OCI-LY3 (cell line): Measurements from ENCODE around the gene C10orf105.

Experiments used
- H2AFZ ChIP-seq: fragments of 200-600, 300-600 bp; shearing (Covaris generic); 2 replicates; pipeline ENCODE4 v1.6.0; 2014; ENCODE audit warnings: antibody characterized with exemption, low read depth, low read length
- H3K27ac ChIP-seq: fragments of 200-600, 300-600 bp; sonication (generic); 2 replicates; pipeline ENCODE4 v1.5.1; 2014; ENCODE audit warnings: mild to moderate bottlenecking, low read length, moderate library complexity, mixed read lengths
- H3K27me3 ChIP-seq: fragments of 200-600, 300-600 bp; sonication (generic); 2 replicates; pipeline ENCODE4 v1.6.1; 2014; ENCODE audit warnings: low read depth, low read length, mixed read lengths
- H3K36me3 ChIP-seq: fragments of 200-600, 300-600 bp; sonication (generic); replicated peaks from 2 replicates; pipeline ENCODE3; 2014; ENCODE audit warnings: low read depth, low read length, mixed read lengths
- H3K4me1 ChIP-seq: fragments of 300-600, 200-600 bp; sonication (generic); 2 replicates; pipeline ENCODE4 v1.6.1; 2014; ENCODE audit warnings: low read length, mixed read lengths
- H3K4me2 ChIP-seq: fragments of 200-600, 300-600 bp; sonication (generic); 2 replicates; pipeline ENCODE4 v1.6.1; 2014; ENCODE audit warnings: low read length, mixed read lengths
- H3K4me3 ChIP-seq: fragments of 300-600, 200-600 bp; sonication (generic); 2 replicates; pipeline ENCODE4 v1.5.1; 2014; ENCODE audit warnings: antibody characterized with exemption, mild to moderate bottlenecking, low read length, moderate library complexity
- H3K79me2 ChIP-seq: fragments of 300-600, 200-600 bp; shearing (Covaris generic); 2 replicates; pipeline ENCODE4 v1.6.1; 2014; ENCODE audit warnings: mild to moderate bottlenecking, low read length, mixed read lengths
- H3K9ac ChIP-seq: fragments of 300-600, 200-600 bp; shearing (Covaris generic); 2 replicates; pipeline ENCODE4 v1.6.0; 2014; ENCODE audit warnings: mild to moderate bottlenecking, low read length, moderate library complexity
- H3K9me3 ChIP-seq: fragments of 200-600, 300-600 bp; shearing (Covaris generic); 2 replicates; pipeline ENCODE4 v1.6.1; 2014; ENCODE audit warnings: low read length, mixed read lengths; ENCODE audit not compliant: insufficient read depth
- H4K20me1 ChIP-seq: fragments of 200-600, 300-600 bp; sonication (generic); 2 replicates; pipeline ENCODE4 v1.6.1; 2016; ENCODE audit warnings: low read length, mixed read lengths; ENCODE audit not compliant: insufficient read depth
- EZH2phosphoT487 ChIP-seq: fragments of 200-600 bp; shearing (Covaris generic); IDR thresholded peaks from 2 replicates; pipeline ENCODE4 v1.6.1; 2018; ENCODE audit warnings: antibody characterized with exemption, mixed run types, low read depth
- TF ChIP-seq, protein P1 (sequence below): fragments of 200-600, 300-600 bp; sonication (generic); IDR thresholded peaks from 2 replicates; pipeline ENCODE4 v1.5.1; 2014; ENCODE audit warnings: antibody characterized with exemption, low read length, low read depth

Gene C10orf105

GRCh38 chr10:71712170-71712569 is 7.4 kb downstream of the C10orf105 start:
- Histone ChIP-seq H3K9ac (no peak overlapping the region), H3K9me3 (no peaks in the 10 kb centered on the region), H3K27ac (no peak overlapping the region), H2AFZ (no peak overlapping the region), H3K36me3 (no peaks in the 10 kb centered on the region), H3K4me2 (no peak overlapping the region), H3K79me2 (no peaks in the 10 kb centered on the region), H3K4me1 (peaks cover 51% of the 10 kb centered on the region), H3K27me3 (no peaks in the 10 kb centered on the region), H4K20me1 (no peaks in the 10 kb centered on the region), H3K4me3 (no peak overlapping the region)
- no peak for TF ChIP-seq EZH2phosphoT487
- TF ChIP-seq, protein P1, sequence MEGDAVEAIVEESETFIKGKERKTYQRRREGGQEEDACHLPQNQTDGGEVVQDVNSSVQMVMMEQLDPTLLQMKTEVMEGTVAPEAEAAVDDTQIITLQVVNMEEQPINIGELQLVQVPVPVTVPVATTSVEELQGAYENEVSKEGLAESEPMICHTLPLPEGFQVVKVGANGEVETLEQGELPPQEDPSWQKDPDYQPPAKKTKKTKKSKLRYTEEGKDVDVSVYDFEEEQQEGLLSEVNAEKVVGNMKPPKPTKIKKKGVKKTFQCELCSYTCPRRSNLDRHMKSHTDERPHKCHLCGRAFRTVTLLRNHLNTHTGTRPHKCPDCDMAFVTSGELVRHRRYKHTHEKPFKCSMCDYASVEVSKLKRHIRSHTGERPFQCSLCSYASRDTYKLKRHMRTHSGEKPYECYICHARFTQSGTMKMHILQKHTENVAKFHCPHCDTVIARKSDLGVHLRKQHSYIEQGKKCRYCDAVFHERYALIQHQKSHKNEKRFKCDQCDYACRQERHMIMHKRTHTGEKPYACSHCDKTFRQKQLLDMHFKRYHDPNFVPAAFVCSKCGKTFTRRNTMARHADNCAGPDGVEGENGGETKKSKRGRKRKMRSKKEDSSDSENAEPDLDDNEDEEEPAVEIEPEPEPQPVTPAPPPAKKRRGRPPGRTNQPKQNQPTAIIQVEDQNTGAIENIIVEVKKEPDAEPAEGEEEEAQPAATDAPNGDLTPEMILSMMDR, result no peak

DNA sequence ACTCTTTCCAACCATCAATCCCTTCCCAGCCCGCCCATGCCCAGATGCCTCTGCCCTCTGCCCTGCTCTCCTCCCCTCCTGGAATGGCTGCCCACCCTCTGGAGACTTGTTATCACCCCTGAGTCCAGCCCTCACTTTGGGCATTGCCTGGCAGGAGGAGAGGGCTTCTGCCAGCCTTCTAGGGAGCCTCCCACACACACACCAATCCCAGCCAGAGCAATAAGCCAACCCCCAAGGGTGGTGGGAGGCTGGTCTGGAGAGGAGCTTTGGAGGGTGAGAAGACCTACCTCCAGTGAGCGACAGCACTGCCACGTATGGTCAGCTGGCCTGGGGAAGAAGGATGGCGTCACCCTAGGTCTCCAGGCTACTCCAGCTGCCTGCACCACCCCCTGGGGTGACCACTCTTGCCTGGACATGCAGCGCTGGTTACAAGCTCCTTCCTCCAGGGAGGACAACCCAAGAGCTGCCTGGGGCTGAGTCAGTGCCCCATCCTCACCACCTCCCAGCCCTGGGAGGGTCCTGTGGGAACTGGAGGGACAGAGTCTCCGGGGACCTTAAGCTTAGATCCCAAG is 8.4 kb downstream of the C10orf105 start:
- no peaks in the 10 kb centered on the region for H3K9me3 ChIP-seq
- no peaks in the 10 kb centered on the region for H3K27me3 ChIP-seq
- no peak overlapping the region for H3K9ac ChIP-seq
- H3K4me2 ChIP-seq, result no peak overlapping the region
- no peak overlapping the region for H3K27ac ChIP-seq
- peaks cover 51% of the 10 kb centered on the region for H3K4me1 ChIP-seq
- no peaks in the 10 kb centered on the region for H4K20me1 ChIP-seq
- H3K79me2 ChIP-seq, result no peaks in the 10 kb centered on the region
- no peak overlapping the region for H3K4me3 ChIP-seq
- H2AFZ ChIP-seq, result no peak overlapping the region
- TF ChIP-seq, protein P1, result no peak
- TF ChIP-seq EZH2phosphoT487, result no peak
- H3K36me3 ChIP-seq, result no peaks in the 10 kb centered on the region

DNA sequence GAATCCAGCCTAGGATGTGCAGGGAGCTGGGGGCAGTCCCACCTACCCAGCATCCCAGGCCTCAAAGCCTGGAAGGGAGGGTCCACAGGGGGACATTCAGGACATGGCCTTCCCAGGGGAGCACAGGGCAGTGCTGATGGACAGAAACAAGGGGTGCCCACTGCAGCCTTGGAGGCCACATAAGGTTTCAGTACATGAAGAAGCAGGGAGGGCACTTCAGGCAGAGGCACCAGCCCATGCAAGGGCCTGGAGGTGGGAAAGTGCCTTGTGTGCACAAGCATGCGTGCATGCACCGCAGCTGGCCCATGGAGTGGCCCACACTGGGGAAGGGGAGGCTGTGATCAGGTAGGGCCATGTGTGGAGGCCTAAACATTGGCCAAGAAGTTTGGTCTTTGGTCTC is 9.1 kb downstream of the C10orf105 start:
- Histone ChIP-seq H4K20me1 (no peaks in the 10 kb centered on the region), H2AFZ (no peak overlapping the region), H3K27me3 (no peaks in the 10 kb centered on the region), H3K9me3 (no peaks in the 10 kb centered on the region), H3K79me2 (no peaks in the 10 kb centered on the region), H3K36me3 (no peaks in the 10 kb centered on the region), H3K4me1 (peaks cover 51% of the 10 kb centered on the region), H3K4me3 (no peak overlapping the region), H3K27ac (no peak overlapping the region), H3K4me2 (no peak overlapping the region), H3K9ac (no peak overlapping the region)
- TF ChIP-seq, protein P1, result no peak
- no peak for TF ChIP-seq EZH2phosphoT487

DNA sequence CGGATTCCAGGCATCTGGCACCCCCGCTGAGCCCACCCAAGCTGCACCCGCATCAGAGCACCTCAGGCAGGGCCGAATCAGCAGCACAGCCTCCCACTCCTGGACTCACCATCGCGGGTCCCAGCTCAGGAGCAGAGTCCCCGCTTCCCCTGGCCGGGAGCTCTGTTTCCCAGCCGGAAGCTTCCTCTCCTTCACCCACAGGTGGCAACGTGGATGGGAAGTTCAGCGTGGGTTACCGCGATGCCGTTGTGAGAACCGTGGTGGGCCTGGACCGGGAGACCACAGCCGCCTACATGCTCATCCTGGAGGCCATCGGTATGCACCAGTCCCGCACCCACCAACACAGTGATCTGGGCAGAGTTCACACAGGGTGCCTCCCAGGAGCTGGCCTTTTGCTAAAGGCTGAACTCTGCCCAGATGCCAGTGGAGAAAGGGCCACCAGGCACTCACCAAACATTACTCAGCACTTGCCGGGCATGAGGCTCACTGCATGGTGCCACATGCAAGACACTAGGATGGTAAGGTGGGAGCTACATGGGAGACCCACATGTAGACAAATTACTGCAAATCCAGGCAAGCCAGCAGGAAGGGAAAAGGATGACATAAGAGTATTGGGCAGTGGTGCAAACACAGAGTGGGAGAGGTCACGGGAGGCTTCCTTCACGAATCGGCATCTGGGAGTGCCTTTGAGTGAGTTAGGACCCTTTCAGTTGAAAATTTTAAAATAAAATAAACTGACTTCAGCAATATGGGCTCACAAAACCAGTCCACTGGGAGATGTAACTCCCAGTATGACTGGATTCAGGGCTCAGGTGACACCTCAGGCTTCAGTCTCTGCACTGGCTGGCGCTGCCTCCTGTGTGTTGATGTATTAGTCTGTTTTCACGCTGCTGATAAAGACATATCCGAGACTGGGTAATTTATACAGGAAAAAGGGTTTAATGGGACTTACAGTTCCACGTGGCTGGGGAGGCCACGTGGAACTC is 10.4 kb downstream of the C10orf105 start:
- no peak overlapping the region for H2AFZ ChIP-seq
- H3K27ac ChIP-seq, result peak overlapping the region; percentile 13; the same call in 1 of the 2 replicates
- peak overlapping the region; percentile 22; the same call in 1 of the 2 replicates for H3K9ac ChIP-seq
- H3K4me1 ChIP-seq, result peaks cover 47% of the 10 kb centered on the region
- peak overlapping the region; percentile 44 for H3K4me3 ChIP-seq
- TF ChIP-seq, protein P1, result no peak
- no peak for TF ChIP-seq EZH2phosphoT487
- H3K4me2 ChIP-seq, result peak overlapping the region; percentile 67
- H4K20me1 ChIP-seq, result no peaks in the 10 kb centered on the region
- H3K9me3 ChIP-seq, result no peaks in the 10 kb centered on the region
- no peaks in the 10 kb centered on the region for H3K27me3 ChIP-seq
- no peaks in the 10 kb centered on the region for H3K79me2 ChIP-seq
- H3K36me3 ChIP-seq, result no peaks in the 10 kb centered on the region
